HG03066 (cell line): Measurements from ENCODE around the gene SLC4A2.

Experiments used
- ATAC-seq: cut with Tn5 transposase; IDR thresholded peaks from one replicate; pipeline ENCODE4 v1.9.1; 2021; ENCODE audit warnings: low read depth; ENCODE audit not compliant: unreplicated experiment

SLC4A2 gene

GRCh38 chr7:151123158-151123821 is 63.9 kb downstream of the SLC4A2 start:
- no peak for ATAC-seq

DNA sequence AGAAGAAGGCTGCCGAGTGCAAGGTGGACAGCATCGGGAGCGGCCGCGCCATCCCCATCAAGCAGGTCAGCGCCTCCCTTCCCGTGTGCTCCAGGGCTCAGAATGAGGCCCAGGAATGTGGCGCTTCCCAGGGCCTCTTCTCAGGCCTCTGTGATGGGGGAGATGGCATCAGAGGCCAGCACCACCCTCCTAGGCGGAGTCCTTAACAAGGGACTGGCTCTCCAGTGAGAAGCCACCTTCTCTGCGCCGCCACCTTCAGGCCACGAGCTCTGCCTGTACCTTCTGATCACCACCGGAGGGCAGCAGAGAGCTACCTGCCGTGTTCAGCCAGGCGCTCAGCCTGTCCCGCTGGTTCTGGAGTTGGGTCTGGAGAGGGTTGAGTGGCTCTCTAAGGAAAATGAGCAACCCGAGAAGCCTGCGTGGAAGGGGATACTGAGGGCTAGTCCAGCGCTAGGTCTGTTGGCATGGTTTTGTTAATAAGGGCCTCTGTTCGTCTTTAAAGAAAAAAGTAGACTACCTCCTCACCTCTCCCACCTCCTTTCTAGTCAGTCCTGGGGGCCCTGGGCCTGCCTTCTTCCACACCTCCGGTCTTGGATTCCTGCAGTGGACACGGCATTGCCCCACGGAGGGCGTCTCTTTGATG is 64.6 kb downstream of the SLC4A2 start:
- ATAC-seq, result peak; percentile 92

DNA sequence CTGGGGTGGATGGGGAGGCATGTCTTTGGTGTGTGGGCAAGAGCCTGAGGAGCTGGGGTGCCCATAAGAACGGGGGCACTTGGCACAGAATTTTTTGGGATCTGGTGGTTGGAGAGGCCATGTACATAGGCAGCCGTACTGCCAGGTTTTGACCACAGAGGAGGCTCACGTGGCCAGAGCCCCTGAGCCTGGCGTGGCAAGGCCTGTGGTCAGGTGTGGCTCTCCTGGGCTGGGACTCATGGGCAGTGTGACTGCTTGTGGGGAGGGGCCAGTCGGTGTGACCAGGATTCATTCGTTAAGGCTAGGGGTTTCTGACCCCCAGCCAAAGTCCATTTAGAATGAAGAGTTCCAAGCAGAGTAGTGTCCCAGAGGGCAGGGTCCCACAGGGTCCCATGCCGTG is 65.1 kb downstream of the SLC4A2 start:
- no peak for ATAC-seq

DNA sequence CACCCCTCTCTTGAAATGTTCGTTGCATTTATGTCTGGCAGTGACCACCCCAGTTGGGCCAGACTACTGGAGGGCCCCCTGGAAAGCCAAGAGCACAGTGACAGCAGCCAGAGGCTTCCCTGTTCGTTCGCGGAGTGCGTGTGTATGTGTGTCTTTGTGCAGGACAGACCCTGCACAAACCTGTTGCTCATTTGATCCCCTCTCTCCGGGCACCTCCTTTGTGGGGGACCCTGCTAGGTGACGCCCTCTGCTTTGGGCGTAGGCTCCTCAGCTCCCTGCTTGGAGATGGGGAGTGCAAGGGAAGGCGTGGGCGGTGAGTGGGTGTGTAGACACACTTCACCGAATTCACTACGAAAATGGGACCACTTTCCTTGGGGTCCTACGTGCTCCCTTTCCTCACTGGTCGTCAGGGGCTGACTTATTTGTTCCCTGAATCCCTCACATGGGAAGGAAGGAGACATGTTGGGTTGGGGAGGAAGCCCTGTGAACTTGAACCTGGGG is 65.6 kb downstream of the SLC4A2 start:
- no peak for ATAC-seq

DNA sequence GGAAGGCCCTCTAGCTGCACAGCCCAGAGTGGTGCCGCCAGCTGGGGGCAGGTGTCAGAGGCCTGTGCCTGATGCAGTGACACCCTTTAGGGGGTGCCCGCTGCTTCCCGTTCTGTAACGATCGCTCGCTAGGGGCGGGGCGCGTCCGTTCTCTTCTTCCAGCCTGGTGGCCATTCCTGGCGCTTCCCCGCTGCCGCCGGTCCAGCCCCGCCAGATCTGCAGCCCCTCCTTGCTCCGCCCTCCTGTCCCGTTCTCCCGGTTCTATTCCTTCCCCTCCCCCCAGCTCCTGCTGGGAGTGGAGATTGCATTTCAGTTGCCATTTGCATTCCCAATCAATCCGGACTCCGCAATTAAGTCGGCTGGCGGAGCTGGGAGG is 66.1 kb downstream of the SLC4A2 start:
- no peak for ATAC-seq

DNA sequence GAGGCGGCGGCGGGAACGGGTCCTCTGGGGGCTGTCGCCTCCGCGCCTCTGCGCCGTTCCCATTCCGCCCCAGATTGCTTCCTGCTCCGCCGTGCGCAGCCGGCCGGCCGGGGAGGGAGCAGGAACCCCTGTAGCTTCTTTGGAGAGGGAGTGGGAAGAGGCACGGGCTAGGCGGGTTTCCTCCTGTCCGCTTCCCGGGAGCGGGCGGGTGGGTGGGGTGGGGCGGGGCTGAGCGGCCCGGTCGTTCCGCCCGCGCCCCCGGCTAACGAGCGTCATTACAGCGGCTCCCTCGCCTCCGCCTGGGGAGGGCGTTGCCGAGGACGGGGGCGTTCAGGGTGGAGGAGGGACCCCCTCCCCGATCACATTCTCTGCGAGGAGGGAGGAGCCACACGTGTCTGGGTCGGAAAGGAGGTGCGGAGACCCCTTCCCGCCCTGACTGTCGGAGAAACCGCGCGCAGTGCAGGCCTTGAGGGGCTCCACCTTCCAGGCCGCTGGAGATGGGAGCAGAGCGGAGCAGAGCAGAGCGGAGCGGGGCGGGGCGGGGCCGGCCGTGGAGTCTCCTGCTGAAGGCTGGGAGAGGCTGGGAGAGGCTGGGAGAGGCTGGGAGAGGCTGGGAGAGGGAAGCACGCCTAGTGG is 66.6 kb downstream of the SLC4A2 start:
- no peak for ATAC-seq
